CD4-positive, alpha-beta T cell treated with Interleukin-17A for 4 hours (primary cell): ENCODE data around the gene JAK1.

Source experiments
- DNase-seq: peaks from one replicate; pipeline ENCODE4 v3.0.0-alpha.2; 2020; ENCODE audit warnings: mixed read lengths

Gene JAK1

DNA sequence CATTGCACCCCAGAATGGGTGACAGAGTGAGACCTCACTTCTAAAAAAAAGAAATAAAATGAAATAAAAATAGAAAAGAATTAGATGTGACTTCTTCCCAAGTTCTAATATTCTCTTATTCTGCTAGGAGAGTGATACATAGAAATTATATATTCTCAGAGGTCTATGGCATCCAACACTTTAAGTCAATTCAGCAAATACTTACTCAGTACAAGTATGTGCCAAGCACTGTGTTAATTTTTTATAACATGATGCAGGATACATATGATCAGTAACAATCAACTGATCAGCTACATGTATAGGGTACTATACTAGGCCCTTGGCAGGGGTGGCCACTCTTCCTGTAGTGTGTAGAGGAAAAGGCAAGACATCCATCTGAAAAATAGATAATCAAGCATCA lies 13.0 kb upstream of the JAK1 start:
- DNase-seq: no peak

DNA sequence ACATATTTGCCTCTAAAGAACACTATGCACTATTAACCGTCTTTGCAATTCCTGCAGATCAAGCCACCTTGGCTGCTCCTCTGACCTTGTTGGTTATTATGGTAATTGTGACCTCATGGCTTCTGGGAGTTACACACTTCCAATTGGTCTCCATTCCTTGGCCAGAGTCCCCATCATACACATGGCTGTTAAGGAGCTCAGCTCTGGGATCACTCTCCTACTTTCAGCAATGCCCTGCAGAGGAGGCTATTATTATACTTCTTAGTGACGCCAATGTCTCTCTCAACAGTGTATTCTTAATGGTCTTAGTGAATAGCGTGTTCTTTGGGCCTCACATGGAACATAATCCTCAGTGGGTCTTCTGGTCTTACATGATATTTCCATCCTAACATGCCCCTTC lies 10.0 kb upstream of the JAK1 start:
- no peak for DNase-seq

DNA sequence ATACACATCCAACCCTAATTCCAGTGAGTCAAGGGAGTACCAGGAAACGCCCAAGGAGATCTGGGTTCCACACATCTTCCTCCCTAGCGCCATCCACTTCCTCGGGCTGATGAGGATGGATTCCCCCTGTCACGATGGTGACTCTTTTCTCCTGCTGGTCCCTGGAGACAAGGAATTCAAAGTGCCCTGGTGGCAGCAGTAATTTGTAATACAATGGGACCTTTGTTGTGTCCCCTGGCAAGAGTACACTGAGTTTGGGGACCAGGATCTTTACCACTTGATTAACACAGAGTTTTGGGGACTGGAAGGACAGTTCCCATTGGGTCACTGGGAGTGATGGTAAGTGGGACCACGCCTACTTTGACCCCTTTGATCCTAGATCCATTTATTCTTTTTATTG lies 9.4 kb upstream of the JAK1 start:
- DNase-seq: no peak

DNA sequence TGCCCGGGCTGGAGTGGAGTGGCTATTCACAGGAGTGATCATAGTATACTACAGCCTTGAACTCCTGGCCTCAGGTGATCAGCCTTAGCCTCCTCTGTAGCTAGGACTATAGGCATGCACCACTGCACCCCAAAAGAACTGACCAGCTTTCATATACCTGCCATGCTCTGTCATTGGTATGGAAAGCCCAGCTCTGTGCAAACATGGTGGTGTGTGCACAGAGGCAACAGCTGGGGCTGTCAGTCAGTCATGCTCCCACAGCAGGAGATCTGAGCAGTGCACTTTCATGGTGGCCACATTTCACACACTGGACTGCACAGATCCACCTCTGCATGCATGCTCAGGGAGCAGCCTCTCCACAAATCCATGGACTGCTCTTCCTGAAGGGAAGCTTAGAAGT lies 8.8 kb upstream of the JAK1 start:
- no peak for DNase-seq

DNA sequence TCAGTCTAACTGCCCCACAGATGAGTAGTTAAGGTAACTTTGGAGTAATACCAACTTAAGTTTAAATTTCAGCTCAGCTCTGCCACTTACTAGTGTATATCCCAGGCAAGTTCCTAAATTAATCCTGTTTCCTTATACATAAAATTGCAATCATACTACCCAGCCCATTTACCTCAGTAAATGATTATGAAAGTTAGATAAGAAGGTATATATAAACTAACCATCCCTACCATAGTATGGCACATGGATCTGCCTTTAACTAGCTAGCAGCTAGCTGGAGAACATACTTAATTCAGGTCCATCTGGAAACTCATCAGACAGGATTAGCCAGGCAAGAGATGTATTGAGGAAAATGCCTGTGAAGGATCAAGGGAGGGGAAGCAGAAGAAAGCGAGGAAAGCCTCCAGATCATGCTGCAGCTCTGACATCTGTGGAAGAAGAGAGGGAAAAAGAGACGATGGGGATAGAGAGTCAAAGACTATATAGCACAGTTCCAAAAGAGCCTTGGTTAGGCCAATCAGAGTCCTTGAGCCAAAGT lies 8.0 kb upstream of the JAK1 start:
- no peak for DNase-seq

DNA sequence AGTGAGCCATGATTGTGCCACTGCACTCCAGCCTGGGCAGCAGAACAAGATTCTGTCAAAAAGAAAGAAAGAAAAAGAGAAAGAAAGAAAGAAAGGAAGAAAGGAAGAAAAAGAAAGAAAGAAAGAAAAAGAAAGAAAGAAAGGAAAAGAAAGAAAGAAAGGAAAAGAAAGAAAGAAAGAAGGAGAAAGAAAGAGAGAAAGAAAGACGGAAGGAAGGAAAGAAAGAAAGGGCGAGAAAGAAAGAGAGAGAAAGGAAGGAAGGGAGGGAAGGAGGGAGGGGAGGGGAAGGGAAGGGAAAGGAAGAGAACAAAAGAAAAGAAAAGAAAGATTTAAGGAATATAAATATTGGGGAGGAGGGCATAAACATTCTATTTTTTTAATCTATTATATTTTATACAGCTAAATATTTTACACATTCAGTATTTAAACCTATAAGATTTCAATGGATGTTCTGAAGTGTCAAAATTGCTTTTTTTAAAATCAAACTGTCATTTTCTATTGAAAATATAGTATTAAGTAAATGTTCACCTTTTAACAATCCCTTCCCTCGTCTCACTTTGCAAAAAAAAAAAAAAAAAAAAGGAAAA lies 6.8 kb upstream of the JAK1 start:
- DNase-seq: no peak

DNA sequence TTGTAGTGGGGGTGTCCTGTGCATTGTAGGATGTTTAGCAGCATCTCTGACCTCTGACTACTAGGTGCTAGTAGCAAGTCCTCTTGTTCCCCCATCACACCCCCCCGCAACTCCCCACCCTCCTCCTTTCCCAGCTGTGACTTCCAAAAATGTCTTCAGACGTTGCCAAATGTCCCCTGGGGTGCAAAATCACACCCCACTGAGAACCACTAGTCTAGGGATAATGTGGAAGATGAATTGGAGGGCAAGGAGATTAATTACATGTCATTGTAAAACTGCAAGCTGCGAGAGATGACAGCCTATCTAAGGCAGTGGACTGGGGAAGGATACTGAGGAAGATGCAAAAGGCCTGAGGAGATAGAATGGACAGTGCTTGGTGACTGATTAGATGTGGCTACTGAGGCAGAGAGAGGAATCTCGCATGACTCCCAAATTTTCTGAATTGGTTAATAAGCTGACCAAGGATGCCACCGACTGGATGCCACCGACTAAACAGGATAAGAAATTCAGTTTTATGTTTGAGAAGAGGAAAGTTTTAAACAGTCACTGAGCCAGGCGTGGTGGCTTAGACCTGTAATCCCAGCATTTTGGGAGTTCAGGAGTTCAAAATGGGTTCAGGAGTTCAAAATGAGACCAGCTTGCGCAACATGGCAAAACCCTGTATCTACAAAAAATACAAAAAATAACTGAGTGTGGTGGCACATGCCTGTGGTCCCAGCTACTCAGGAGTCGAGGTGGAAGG lies 3.1 kb upstream of the JAK1 start:
- DNase-seq: no peak

DNA sequence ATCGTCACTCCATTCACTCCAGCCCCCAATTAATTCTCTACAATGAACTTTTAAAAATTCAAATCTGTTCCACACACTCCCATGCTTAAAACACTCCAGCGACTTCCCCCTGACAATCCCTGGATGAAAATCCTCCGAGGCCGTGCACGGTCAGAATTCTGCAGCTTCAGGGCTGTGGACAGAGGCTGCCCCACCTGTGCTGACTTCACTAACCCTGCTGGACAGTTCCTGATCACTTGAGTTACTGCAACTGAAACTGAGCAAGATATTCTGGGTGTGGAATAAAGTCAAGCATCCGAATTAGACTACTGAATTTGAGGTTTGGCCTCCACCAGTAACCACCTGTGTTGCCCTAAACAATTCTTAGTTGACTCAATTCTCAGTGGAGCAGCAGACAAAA lies 1.0 kb upstream of the JAK1 start:
- no peak for DNase-seq

DNA sequence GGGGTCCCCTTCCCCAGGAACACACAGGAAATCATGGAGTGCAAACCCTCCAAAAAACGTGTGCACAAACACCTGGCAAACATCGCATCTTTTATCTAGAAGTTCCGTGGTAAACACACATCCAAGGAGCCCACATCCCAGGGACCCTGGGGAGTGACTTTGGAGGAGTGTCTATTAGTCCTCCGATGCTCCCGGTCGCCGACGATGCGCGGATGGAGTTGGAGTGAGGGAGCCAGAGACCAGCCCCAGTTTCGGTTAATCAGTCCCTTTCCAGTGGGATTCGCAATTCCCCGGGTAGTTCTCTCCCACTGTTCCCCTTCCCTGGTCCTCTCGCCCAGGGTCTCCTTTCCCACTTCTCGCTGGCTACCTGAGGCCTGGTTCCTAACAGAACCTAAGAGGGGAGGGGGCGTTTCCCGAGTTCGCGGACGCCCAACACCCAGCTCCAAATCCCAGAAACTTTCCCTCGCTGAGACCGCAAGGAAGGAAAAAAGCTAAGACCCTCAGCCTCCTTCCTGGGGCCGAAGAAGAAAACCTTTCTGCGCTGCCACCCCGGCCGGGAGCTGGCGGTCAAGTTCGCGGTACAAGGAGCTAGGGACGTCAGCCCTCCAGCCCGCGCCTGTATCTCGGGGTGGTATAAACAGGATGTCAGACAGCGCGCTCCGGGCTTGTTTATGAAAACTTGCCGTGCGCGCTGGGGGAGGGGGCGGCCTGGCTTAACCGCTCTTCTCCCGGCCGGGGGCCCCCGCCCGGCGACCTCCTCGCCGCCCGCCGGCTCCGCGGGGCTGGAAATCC lies 787 bp downstream of the JAK1 start:
- peak; percentile 83 for DNase-seq

DNA sequence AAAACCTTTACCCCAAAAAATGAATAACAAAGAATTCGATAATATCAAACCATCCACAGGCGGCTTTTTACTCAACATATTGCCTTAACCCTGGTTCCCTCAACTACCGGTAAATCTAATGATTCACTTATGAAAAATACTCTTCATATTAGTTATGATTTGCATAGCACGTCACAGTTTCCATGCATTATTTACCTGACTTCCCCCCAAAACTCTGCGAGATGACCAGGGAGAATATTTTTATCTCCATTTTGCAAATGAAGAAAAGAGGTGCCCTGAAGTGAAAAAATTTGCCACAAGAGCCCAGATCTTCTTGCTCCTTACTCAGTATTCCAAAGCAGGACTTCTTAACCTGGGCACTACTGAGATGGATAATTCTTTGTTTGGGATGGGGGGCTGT lies 2.9 kb downstream of the JAK1 start:
- DNase-seq: no peak

DNA sequence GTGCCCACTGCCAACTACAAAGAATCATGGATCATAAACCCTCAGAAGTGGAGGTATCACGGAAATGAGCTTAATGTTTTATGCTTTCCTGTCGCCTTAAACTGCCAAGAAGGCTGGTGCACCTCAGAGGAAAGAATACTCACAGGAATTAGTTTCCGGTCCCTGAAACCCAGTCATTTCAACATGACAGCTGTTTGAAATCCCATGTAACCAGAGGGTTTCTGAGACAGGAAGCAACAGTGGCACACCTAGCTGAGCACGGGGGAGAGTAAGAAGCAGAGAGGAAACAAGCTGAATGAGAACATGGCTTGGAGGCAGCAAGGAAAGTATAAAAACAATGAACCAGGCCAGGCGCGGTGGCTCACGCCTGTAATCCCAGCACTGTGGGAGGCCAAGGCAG lies 3.9 kb downstream of the JAK1 start:
- DNase-seq: peak; percentile 59

DNA sequence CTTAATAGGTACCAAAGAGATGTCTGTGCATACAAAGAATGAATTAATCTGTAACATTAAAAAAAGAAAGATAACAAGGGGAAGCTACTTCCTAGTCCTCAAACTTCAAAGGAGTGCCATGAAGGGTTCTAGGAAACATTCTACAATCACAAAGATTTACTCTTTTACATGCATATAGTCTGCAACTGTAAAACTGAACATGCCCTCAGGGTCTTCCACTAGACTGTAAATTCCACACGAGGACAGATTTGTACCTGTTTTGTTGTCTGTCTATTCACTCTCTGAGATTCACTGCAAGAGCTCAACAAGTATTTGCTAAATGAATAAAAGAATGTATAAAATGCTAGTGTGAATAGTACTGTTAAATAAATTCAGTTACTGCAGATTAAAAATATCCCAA lies 4.4 kb downstream of the JAK1 start:
- no peak for DNase-seq

DNA sequence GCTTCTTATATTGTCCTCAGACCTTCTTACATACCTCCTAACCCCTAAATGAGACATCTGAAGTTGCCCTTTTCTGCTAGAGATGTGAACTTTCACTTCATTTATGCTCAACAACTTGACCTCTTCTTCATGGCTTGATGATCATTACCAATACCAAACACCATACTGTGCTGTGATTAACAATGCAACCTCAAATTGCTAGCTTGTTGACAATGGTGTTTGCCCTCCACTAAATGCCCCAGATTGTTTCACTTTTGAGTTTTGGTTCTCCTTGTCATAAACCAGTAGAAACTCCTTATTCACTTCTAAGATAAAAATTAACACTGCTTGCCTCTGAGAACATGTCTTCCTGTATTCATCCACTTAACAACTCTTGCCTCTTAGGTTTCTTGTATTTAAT lies 5.6 kb downstream of the JAK1 start:
- no peak for DNase-seq

DNA sequence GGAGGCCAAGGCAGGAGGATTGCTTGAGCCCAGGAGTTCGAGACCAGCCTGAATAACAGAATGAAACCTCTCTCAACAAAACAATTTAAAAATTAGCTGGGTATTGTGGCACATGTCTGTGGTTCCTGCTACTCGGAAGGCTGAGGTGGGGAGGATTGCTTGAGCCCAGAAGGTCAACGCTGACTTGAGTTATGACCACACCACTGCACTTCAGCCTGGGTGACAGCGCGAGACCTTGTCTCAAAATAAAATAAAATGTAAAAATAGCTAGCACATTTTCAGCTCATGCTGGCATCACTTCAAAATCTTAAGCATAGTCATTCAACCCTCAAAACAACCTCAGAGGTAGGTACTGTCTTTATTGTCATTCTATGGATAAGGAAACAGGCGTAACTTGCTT lies 6.4 kb downstream of the JAK1 start:
- DNase-seq: no peak

DNA sequence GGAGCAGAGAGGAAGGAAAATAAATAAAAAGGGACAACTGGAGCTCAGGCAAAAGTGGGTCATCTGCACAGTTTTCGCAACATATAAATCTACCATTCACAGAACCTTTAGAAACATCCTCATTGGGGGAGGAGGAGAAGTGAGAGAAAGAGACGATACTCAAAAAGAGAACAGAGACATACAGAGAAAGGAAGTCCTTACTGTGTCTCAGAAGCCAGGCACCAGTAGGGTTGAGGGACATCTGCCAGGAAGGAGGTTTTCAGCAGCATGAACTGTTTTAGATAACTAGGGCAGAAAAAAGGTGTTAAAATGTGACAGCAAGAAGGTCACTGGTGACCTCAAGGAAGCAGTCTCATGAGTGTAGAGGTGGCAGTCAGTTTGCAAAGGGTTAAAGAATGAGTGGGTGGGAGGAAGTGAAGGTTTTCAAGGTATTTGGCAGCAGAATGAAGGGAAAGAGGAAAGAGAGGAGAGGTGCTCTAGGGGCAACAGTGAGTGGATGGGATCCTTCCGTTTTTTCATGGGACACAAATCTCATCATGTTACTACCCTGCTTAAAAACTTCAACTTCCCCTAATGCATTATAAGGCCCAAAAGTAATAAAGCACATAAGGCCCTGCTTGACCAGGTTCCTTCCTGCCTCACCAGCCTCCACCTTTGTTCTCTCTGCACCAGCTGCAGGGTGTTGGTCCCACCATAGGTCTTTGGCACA lies 9.5 kb downstream of the JAK1 start:
- peak; percentile 29 for DNase-seq

DNA sequence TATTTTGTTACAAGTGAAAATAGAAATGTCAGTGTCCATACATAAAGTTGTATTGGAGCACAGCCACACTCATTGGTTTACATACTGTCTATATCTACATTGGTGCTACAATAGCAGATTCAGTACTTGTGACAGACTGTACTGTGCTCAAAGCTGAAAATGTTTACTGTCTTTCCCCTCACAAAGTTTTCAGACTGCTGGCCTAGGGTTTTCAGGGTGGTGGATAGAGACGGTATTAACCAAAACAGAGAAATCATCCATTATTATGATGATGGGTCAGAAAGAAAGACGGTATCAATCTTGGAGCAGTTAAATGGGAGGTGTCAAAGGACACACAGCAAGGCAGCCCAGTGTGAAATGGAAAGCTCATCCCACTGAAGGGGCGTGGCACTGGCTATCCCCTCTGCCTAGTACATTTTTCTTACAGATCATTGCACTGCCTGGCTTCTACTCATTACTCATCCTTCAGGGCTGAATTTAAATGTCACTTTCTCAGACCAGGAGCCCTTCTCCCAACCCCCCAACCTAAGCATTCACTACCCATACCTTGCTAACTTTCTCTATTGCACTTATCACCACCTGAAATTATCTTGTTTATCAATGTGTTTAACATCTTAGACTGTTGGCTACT lies 10.2 kb downstream of the JAK1 start:
- no peak for DNase-seq

DNA sequence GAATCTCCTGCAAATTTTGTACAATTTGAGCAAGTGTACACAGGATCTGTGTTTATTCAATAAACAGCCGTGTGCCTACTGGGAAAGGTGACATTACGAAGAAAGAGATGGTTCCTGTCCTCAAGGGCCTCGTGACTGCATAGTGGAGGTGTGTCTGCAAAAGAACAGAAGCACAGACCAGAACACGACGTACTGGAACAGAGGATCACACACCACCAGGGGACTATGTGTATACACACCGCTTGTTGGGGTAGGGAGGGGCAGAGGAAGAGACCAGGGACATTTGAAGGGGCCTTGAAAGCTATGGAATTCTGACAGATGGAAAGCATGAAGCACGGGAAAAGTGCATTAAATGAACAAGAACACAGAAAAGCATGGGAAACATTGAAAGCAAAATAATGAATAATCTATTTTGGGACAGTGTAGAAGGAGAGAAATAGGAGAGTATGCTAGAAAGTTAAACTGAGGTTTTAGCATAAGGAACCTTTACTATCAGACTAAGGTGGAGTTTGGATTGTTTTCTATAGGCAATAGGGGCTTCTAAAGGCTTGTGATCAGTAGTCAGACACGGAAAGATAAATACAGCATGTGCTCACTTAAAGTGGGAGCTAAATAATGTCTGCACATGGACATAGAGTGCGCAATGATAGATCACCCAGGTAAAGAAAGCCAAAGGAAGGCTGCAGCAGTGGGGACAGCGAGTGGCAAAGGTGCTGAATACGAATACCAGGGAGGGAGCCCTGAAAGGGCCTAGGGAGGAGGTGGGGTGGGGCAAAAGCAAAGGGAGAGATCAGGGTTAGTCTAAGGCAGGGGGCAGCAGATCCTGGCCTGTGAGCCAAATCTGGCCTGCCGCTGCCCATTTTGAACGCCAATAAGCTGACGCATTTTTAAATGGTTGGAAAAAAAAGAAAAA lies 11.0 kb downstream of the JAK1 start:
- no peak for DNase-seq

DNA sequence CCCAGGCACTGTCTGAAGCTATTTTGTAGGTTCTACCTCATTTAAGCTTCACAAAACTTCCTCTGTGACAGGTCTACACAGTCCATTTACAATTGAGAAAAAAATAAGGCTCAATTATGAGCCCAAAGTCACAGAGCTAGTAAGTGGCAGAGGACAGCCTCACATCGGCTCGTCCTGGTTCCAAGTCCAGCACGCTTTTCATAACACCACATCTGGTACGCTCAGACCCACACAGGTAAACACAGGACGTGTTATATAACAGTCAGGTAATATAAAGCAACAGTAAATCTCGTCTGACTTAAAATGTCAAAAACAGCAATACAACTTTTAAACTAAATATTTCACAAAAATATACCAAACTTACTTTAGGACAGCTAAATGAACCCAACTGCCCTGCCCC lies 13.1 kb downstream of the JAK1 start:
- no peak for DNase-seq

DNA sequence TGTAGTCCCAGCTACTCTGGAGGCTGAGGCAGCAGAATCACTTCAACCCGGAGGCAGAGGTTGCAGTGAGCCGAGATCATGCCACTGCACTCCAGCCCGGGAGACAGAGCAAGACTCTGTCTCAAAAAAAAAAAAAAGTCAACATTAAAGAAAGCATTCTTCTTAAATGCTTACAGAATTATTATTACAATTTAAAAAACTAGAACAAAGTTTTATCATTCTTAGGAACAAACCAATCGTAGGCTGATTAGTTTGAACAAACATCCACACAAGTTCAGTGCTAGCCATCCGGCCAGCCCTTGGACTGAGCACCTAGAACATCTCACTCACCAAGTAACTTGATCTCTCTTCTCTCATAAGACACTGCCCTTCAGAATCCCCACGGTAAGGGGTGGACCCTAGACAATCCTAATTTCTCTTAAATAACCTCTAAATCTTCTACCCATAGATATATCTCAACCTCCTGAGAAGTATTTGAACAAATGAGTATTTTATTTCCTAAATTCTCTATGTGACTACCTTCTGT lies 16.0 kb downstream of the JAK1 start:
- DNase-seq: no peak

DNA sequence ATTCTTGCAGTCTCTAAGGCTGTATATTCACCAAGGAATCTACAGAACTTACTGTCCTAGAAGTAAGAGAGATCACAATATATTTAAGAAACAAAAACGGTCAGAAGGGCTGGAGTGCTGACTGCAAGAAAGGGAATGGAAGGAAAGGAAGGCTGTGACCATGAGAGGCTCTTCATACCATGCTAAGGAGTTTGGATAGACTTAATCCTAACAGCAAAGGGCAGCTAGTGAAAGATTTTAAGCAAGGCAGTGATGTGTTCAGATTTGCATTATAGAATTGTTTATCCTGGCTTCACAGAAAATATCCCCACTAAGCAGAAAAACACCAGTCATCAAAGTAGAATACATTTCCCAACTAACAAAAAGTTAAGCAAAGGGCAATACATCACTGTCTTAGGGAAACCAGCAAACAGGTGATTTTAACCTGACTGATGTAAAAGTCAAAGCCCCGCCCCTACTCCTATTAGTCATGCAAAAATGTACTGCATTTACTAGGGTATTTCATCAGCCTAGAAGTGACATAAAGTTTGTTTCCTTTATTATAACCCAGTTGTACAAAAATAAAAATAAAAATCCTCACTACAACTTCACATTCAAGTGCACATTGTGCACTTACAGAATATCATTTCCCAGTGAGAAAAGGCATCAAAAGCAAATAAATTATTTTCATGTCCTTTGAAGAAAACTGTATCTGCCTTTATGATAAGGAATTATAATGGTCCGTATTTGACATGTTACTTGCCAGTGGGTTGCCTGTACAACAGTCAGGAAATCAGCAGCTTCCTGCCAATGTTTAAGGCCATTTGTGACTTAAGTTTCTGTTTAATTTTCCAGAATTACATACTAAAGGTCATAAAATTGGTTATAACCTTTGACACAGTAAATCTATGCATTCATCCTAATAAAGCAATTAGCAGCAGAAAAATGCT lies 17.2 kb downstream of the JAK1 start:
- DNase-seq: peak; percentile 65
